T47D (cell line): Measurements from ENCODE around the gene OIT3.

ENCODE experiments used
- DNase-seq, 2 experiments: peaks; one replicate each; pipeline versions ENCODE4 v3.0.0 to v3.0.0-alpha.2; 2011 to 2012; ENCODE audit warnings: low read depth in 1 of 2, low spot score in 1 of 2
- JUND ChIP-seq: IDR thresholded peaks from 2 replicates; pipeline ENCODE4 v1.6.1; 2012; ENCODE audit warnings: low read depth
- in situ Hi-C: cut with HindIII; loops from 2 replicates; pipeline ENCODE4 v1.10.0; 2016; ENCODE audit warnings: low sequenced_read_pairs, low pct_unique_long_range_greater_than_20kb

Gene OIT3

DNA sequence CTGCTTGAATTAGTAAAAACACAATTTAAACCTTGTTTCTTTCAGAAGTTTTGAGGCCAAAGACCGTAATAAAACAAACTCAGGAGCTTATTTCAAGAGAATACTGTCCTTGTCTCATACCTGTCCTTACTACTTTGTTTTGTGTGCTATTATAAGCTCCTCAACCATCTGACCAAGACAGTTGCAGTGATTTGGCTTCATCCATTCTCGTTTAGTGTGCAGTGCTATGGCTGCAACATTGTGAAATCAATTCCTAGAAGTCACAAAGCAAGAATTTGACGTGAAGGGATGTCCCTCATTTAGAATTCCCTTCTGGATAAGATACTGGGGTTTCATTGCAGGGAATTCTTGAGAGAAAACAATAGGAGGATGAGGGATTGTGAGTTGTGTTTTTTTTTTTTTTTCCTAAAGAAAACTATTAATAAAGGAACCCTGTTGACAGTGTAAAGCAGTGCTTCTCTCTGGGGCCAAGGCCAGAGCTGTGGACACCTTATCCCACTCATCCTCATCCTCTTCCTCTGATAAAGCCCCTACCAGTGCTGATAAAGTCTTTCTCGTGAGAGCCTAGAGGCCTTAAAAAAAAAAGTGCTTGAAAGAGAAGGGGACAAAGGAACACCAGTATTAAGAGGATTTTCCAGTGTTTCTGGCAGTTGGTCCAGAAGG, at the start of gene OIT3:
Gene OIT3, plus strand, starts transcription at position 604 of the 663 bp plus-strand sequence. CDS start 60 bp downstream, outside the sequence.
- no peak for TF ChIP-seq JUND
- no peak for DNase-seq
- in situ Hi-C loops: no loop called here

GRCh38 chr10:72846238-72846637, 47.3 kb upstream of the OIT3 start:
- no peak for DNase-seq
- in situ Hi-C loops: no loop called here
- TF ChIP-seq JUND: no peak

- DNase-seq: no peak
- no peak for TF ChIP-seq JUND
- in situ Hi-C loops: no loop called here
These were observed 45.9 kb upstream of the OIT3 start for GRCh38 chr10:72847681-72848080.

GRCh38 chr10:72850861-72851260, 42.7 kb upstream of the OIT3 start:
- in situ Hi-C loops: no loop called here
- TF ChIP-seq JUND: no peak
- DNase-seq: no peak

- DNase-seq: no peak
- in situ Hi-C loops: no loop called here
- TF ChIP-seq JUND: no peak
These were observed 42.0 kb upstream of the OIT3 start for GRCh38 chr10:72851509-72851908.

GRCh38 chr10:72852508-72852907, 41.0 kb upstream of the OIT3 start:
- in situ Hi-C loops: no loop called here
- no peak for DNase-seq
- no peak for TF ChIP-seq JUND

GRCh38 chr10:72855129-72855528, 38.4 kb upstream of the OIT3 start:
- in situ Hi-C loops: no loop called here
- no peak for TF ChIP-seq JUND
- DNase-seq: no peak

DNA sequence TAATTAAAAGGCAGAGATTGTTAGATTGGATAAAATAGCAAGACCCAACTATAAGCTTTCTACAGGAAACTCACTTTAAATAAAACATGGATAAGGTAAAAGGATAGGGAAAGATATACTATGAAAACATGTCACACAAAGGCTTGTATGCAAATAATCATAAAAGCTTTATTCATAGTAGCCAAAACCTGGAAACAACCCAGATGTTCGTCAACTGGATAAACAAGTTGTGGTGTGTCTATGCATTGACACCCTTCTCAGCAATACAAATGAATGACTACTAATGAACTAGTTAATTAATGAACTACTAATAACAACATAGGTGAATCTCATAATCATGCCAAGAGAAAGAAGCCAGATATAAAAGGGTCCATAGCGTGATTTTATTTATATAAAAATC, 37.7 kb upstream of the OIT3 start:
- no peak for TF ChIP-seq JUND
- peak in 1 of 2 experiments; percentile 1 for DNase-seq
- in situ Hi-C loops: no loop called here

GRCh38 chr10:72858067-72858466, 35.5 kb upstream of the OIT3 start:
- in situ Hi-C loops: no loop called here
- no peak for TF ChIP-seq JUND
- DNase-seq: no peak

- in situ Hi-C loops: no loop called here
- TF ChIP-seq JUND: no peak
- DNase-seq: no peak
These were observed 30.6 kb upstream of the OIT3 start for GRCh38 chr10:72862957-72863356.

DNA sequence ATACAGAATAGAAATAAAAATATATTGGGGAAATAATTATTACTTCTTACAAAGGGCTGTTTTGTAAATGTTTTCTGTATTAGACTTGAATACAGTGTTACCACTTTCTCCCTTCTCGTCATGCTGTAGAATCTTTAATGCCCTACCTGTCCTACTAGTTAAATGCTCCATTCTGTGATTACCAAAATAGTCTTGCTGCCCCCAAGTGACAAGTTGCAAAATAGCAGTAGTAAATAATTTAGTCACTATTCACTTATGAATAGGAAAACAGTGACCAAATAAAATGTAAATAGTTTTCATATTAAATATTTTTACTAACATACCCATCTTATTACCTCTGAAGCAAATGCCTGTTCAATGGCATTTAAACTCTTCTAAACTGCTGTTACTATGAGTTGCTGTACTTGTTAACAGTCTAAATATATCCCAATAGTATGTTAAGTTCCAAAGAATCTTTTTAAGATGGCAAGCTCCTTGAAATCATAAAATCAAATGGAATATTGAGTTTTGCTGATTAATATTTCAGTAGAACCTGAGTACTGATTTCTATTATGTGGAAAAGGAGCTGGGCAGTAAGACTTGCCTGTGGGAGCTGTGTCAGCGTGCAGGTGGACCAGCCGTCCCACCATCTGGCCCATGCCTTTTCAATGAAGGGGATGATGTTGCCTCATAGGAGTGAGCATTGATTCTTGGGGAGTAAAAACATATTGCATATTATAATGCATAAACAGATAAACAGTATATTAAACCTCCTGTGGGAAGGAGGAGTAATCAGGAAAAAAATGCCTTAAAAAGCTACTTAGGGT, 18.1 kb upstream of the OIT3 start:
- DNase-seq: peak; percentile 15 to 55
- TF ChIP-seq JUND: no peak
- in situ Hi-C loops: no loop called here

DNA sequence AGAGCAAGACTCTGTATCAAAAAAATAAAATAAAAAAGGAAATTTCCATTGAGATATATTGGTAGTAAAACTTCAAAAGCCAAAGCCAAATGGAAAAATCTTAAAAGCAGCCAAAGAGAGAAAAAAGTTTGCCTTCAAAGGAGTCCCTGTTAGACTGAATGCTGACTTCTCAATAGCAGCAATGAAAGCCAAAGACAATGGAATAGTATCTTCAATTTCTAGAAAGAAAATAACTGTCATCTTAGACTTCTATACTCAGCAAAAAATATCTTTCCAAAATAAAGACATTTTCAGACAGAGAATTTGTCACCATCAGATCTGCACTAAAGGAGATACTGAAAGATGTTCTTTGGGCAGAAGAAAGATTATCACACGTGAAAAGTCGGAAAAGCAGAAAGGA, 14.3 kb upstream of the OIT3 start:
- in situ Hi-C loops: no loop called here
- TF ChIP-seq JUND: no peak
- DNase-seq: no peak

- TF ChIP-seq JUND: no peak
- in situ Hi-C loops: no loop called here
- DNase-seq: no peak
These were observed 12.2 kb upstream of the OIT3 start for GRCh38 chr10:72881291-72881690.

DNA sequence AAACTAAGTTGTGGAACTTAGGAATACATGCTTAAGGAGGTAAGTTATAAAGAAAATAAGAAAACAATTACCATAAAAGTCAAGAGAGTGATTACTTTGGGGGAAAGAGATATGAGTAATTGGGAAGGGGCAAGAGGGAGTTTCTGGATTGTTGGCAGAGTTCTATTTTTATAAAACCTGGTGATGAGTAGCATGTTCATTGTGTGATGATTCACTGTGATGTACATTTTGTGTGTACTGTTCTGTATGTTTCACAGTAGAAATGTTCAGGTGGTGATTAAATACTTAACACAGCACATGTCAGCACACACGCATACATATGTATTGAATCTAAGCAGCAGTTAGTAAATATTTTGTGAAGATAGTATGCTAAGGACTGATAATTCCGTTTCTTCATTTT, 9.7 kb upstream of the OIT3 start:
- TF ChIP-seq JUND: no peak
- DNase-seq: no peak
- in situ Hi-C loops: no loop called here
